Inferior parietal cortex (tissue), 1 donor: Measurements from ENCODE around the gene TMEM117.
"Not testable (repeated sequence)": the region's sequence is repeated elsewhere in the genome, so short reads cannot be mapped to it uniquely, and the experiment has no call there.

Experiments used
- DNase-seq: peaks from one replicate; pipeline ENCODE4 v3.0.0-alpha.2; 2016; ENCODE audit errors: extremely low spot score

The TMEM117 gene

GRCh38 chr12:44025499-44025898 lies 189.6 kb downstream of the TMEM117 start:
- DNase-seq: no peak

- DNase-seq: no peak
These were observed 190.2 kb downstream of the TMEM117 start for GRCh38 chr12:44026046-44026445.

DNA sequence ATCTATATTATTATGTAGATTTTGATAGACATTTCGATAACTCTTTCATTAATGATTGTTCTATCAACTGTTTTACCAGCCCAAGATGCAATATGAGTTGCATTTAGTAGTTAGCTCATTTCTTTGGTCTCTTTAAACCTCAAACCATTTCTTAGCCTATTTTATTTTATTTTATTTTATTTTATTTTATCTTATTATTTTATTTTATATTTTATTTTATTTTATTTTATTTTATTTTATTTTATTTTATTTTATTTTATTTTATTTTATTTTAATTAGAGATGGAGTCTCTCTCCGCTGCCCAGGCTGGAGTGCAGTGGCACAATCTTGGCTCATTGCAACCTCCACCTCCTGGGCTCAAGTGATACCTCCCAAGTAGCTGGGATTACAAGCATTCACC lies 191.0 kb downstream of the TMEM117 start:
- DNase-seq: not testable (repeated sequence)

- no peak for DNase-seq
These were observed 193.3 kb downstream of the TMEM117 start for GRCh38 chr12:44029194-44029593.

DNA sequence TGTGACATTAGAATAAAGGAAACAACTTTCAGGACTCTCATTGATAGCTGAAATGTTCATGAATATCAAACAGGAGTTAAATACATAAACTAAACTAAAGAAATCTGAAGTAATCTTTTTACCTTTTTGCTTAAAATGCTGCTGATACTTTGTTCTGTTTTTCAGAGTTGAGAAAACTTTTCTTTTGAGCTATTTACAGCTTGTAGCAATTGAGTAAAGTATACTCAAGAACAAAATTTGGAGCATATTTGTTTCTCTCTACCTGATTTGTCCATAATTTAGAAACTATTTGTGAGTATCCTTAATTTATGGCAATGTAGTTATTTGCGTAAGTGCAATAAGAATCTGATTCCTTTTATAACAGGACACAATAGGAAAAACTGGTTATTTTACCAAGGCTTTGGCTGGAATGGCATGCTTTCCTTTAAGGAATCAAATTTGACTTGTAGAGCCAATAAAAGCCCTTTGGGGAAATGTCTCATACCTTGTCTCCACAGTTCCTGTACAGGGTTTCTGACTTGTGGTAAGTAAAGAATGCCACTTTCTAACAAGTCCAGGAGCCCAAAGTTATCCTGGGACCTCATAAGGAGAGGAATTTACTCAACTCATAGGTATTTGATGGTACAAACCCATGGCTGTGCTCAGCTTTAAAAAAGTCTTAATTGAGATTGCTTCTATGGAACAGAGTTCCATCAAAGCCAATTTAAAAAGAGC lies 195.7 kb downstream of the TMEM117 start:
- no peak for DNase-seq

DNA sequence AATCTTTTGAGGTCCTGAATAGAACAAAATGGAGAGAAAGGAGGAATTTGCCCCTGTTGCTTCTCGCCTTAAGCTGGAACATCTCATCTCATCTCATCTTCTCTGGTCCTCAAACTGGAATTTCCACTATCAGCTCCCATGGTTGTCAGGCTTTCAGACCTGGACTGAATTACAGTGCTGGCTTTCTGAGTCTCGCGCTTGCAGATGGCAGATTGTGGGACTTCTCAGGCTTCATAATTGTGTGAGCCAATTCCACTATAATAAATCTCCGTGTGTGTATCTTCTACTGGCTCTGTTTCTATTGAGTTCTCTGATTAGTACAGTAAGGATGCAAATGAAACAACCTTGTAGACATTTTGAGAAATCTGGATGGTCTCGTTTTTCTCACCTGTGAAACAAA lies 199.0 kb downstream of the TMEM117 start:
- DNase-seq: no peak

DNA sequence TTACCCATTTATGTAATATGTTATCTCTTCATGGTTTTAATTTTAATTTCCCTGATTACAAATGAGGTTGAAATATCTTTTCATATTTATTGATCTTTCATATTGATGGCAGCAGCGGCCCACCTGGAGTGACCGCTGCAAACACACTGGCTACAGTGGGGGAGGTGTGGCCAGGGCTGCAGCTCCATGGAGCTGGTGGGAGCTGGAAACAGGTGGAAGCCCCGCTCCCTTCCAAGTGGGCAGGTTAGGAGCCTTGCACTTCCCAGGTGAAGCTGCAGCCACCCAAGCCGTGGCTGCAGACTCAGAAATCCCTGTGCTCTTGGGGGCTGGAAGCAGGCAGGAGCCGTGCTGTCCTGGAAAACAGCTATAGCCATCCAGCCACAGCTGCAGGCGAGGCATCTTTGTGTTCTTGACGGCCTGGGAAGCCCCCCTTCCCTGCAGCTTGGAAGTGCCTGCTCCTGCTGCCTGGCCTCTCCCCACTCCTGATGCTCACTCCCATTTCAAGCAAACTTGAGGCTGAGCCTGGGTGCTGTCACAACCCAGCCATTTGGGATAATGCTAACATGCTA lies 201.1 kb downstream of the TMEM117 start:
- DNase-seq: no peak

- no peak for DNase-seq
These were observed 202.5 kb downstream of the TMEM117 start for GRCh38 chr12:44038411-44038810.

DNA sequence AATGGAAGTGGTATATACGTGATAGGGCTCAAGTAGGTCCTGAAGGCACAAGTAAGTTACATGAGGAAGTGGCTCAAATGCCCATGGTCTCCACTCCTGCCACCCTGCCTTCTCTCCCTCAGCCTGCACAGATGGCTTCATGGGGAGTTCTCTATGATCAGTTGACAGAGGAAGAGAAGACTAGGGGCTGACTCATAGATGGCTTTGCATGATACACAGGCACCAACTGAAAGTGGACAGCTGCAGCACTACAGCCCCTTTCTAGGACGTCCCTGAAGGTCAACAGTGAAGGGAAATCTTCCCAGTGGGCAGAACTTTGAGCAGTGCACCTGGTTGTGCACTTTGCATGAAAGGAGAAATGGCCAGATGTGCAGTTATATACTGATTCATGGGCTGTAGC lies 208.6 kb downstream of the TMEM117 start:
- not testable (repeated sequence) for DNase-seq

DNA sequence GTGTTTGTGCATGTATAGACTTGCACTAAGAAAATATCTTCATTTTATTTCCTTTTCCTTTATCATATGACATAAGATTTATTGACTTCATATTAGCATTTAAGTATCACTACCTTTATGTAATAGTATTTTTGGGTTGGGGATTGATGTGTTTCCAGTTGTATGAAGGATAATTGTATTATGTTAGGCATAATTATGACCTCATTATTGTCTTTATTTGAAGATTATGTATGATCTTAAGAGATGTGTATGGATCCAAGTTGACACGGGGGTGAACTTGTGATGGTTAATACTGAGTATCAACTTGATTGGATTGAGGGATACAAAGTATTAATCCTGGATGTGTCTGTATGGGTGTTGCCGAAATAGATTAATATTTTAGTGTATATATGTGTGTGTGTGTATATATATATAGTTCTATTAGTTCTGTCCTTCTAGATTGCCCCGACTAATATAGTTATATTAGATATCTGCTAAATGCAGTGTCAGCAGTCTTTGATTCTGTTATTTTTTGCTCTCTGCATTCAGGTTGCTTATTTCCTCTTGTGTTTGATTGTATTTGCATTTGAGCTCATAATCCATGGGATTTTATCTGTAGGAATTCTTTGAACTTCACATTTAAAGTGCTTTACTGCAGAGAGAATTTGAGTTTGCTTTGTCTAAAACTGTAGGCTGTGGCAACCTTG lies 211.0 kb downstream of the TMEM117 start:
- no peak for DNase-seq

DNA sequence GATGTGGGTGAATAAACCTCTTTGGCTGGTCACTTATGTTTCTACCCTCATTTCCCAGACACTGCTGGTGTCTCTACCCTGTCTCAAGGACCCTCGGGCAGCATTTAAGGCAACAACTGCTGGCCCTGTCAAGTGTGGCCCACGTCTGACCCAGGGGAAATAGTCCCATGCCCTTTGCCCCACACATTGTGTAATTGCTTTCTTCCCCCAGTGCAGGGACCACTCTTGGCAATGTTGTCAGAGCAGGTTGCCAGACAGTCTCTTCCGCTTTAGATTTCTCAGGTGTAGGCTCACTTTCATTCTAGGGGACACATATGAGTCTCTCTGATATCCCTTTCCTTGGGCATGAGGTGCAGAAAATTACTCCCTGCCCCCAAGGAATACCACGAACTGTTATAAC lies 216.7 kb downstream of the TMEM117 start:
- no peak for DNase-seq

- no peak for DNase-seq
These were observed 217.8 kb downstream of the TMEM117 start for GRCh38 chr12:44053549-44054127.

GRCh38 chr12:44054281-44054680 lies 218.4 kb downstream of the TMEM117 start:
- no peak for DNase-seq

- DNase-seq: no peak
These were observed 222.5 kb downstream of the TMEM117 start for GRCh38 chr12:44058366-44058765.

- DNase-seq: no peak
These were observed 223.6 kb downstream of the TMEM117 start for GRCh38 chr12:44059476-44059875.

DNA sequence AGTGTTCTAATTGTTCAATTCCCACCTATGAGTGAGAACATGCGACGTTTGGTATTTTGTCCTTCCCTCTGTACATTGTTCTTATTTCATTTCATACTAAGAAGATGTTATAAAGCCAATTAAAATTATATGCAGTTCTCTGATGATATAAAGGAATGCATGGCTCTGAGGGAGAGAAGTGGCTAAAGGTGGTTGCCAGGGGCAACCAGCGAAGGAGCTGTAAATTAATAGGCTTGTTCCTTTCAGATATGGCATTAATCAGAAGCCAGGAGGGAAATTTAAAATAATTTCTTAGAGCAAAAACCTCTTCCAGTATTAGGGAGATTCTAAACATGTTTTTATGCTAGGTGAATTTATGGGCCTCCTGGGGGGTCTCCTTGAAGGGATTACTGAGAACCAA lies 227.8 kb downstream of the TMEM117 start:
- DNase-seq: no peak

DNA sequence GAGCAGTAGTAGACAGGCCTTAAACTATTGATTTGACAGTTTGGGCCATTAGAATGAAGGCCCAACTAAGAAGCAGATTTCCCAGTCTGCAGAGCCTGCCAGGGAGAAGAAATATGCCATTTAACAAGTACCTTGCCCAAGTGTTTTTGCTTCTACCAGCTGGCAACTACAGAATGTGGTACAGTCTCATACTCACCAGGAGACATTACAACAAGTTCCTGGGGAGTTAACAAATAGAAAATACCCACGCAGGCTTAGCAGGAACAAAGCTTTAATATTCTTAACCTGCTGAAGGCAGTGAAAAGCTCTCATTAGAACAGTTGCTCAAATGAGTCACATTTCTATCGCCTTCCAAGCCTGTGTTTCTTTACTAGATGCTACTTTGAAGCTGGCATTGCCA lies 241.0 kb downstream of the TMEM117 start:
- peak; percentile 50 for DNase-seq

DNA sequence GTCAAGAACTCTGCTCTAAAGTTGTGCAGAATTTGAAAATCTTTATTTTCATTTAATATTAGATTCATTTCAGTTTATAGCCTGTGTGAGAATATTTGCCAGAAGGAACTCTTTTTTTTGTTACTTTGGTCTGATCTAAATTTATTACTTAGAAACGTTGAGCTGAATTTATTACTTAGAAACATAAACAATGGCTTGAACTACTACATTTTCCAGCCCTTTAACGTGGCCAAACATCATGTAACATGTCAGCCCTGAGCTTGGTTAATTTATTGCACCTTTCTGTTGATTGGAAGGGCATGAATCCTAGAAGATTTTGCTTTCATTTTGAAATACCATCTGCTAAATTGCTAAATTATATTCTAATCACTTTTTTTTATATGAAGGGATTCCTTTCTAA lies 241.4 kb downstream of the TMEM117 start:
- no peak for DNase-seq

- DNase-seq: no peak
These were observed 242.4 kb downstream of the TMEM117 start for GRCh38 chr12:44078273-44078672.

GRCh38 chr12:44088647-44089046 lies 252.8 kb downstream of the TMEM117 start:
- DNase-seq: no peak

GRCh38 chr12:44091948-44092606 lies 256.2 kb downstream of the TMEM117 start:
- DNase-seq: peak; percentile 54

GRCh38 chr12:44098786-44099185 lies 262.9 kb downstream of the TMEM117 start:
- no peak for DNase-seq
